Skeletal muscle satellite cell (primary cell): ENCODE measurements around the gene ADAMTS3.

Experiments used
- H3K27me3 ChIP-seq: 2 replicates; pipeline ENCODE4 v1.7.0; 2013; ENCODE audit warnings: low read length; ENCODE audit not compliant: control insufficient read depth, insufficient read depth
- H3K36me3 ChIP-seq: 2 replicates; pipeline ENCODE4 v1.7.0; 2013; ENCODE audit warnings: mild to moderate bottlenecking, control low read depth, low read length; ENCODE audit not compliant: insufficient read depth
- H3K4me1 ChIP-seq: 2 replicates; pipeline ENCODE4 v1.7.0; 2013; ENCODE audit warnings: low read length; ENCODE audit not compliant: control insufficient read depth, insufficient read depth
- H3K4me2 ChIP-seq: 2 replicates; pipeline ENCODE4 v1.7.0; 2013; ENCODE audit warnings: mild to moderate bottlenecking, low read length
- H3K4me3 ChIP-seq: 2 replicates; pipeline ENCODE4 v1.7.0; 2013; ENCODE audit warnings: low read length
- H3K9ac ChIP-seq: 2 replicates; pipeline ENCODE4 v1.7.0; 2013; ENCODE audit warnings: mild to moderate bottlenecking, low read depth, low read length, moderate library complexity
- H3K9me3 ChIP-seq: replicated peaks from 2 replicates; pipeline ENCODE4 v1.7.0; 2013; ENCODE audit warnings: mild to moderate bottlenecking, control low read depth, low read length

The ADAMTS3 gene

GRCh38 chr4:72507860-72508419 lies 61.1 kb downstream of the ADAMTS3 start:
- Histone ChIP-seq H3K4me2 (no peak overlapping the region), H3K36me3 (no peaks in the 10 kb centered on the region), H3K9me3 (no peaks in the 10 kb centered on the region), H3K4me1 (no peaks in the 10 kb centered on the region), H3K4me3 (no peak overlapping the region), H3K9ac (no peak overlapping the region), H3K27me3 (no peaks in the 10 kb centered on the region)

- H3K4me3 ChIP-seq: no peak overlapping the region
- H3K9me3 ChIP-seq: no peaks in the 10 kb centered on the region
- no peaks in the 10 kb centered on the region for H3K27me3 ChIP-seq
- no peaks in the 10 kb centered on the region for H3K36me3 ChIP-seq
- no peak overlapping the region for H3K4me2 ChIP-seq
- H3K4me1 ChIP-seq: no peaks in the 10 kb centered on the region
- H3K9ac ChIP-seq: no peak overlapping the region
Observed at GRCh38 chr4:72507167-72507566, 61.9 kb downstream of the ADAMTS3 start.

- H3K4me2 ChIP-seq: no peak overlapping the region
Observed at GRCh38 chr4:72505314-72505744, 63.7 kb downstream of the ADAMTS3 start.

GRCh38 chr4:72500214-72500613 lies 68.8 kb downstream of the ADAMTS3 start:
- H3K27me3 ChIP-seq: no peaks in the 10 kb centered on the region
- no peak overlapping the region for H3K9ac ChIP-seq
- H3K9me3 ChIP-seq: no peaks in the 10 kb centered on the region
- H3K4me1 ChIP-seq: no peaks in the 10 kb centered on the region
- no peaks in the 10 kb centered on the region for H3K36me3 ChIP-seq
- H3K4me2 ChIP-seq: no peak overlapping the region
- no peak overlapping the region for H3K4me3 ChIP-seq

More at GRCh38 chr4:72505314-72505744, 63.7 kb downstream of the ADAMTS3 start:
- Histone ChIP-seq H3K9me3 (no peaks in the 10 kb centered on the region), H3K9ac (no peak overlapping the region), H3K36me3 (no peaks in the 10 kb centered on the region), H3K4me3 (no peak overlapping the region), H3K27me3 (no peaks in the 10 kb centered on the region), H3K4me1 (no peaks in the 10 kb centered on the region)

GRCh38 chr4:72496119-72496518 lies 72.9 kb downstream of the ADAMTS3 start:
- Histone ChIP-seq H3K4me2 (no peak overlapping the region), H3K9me3 (no peaks in the 10 kb centered on the region), H3K27me3 (no peaks in the 10 kb centered on the region), H3K9ac (no peak overlapping the region), H3K36me3 (no peaks in the 10 kb centered on the region), H3K4me1 (no peaks in the 10 kb centered on the region), H3K4me3 (no peak overlapping the region)

GRCh38 chr4:72494156-72494555 lies 74.9 kb downstream of the ADAMTS3 start:
- Histone ChIP-seq H3K27me3 (no peaks in the 10 kb centered on the region), H3K9ac (no peak overlapping the region), H3K9me3 (no peaks in the 10 kb centered on the region), H3K4me2 (no peak overlapping the region), H3K4me3 (no peak overlapping the region), H3K4me1 (peaks cover 3% of the 10 kb centered on the region), H3K36me3 (no peaks in the 10 kb centered on the region)

GRCh38 chr4:72489267-72489666 lies 79.8 kb downstream of the ADAMTS3 start:
- Histone ChIP-seq H3K4me2 (no peak overlapping the region), H3K9ac (no peak overlapping the region), H3K27me3 (no peaks in the 10 kb centered on the region), H3K4me1 (peaks cover 8% of the 10 kb centered on the region), H3K4me3 (no peak overlapping the region), H3K36me3 (no peaks in the 10 kb centered on the region), H3K9me3 (no peaks in the 10 kb centered on the region)

GRCh38 chr4:72486991-72487390 lies 82.0 kb downstream of the ADAMTS3 start:
- H3K4me2 ChIP-seq: no peak overlapping the region
- no peaks in the 10 kb centered on the region for H3K9me3 ChIP-seq
- H3K9ac ChIP-seq: no peak overlapping the region
- no peaks in the 10 kb centered on the region for H3K27me3 ChIP-seq
- H3K4me3 ChIP-seq: no peak overlapping the region
- no peaks in the 10 kb centered on the region for H3K36me3 ChIP-seq
- H3K4me1 ChIP-seq: peaks cover 8% of the 10 kb centered on the region

GRCh38 chr4:72484981-72485380 lies 84.0 kb downstream of the ADAMTS3 start:
- no peak overlapping the region for H3K4me2 ChIP-seq
- no peak overlapping the region for H3K9ac ChIP-seq
- no peak overlapping the region for H3K4me3 ChIP-seq
- H3K9me3 ChIP-seq: no peaks in the 10 kb centered on the region
- no peaks in the 10 kb centered on the region for H3K36me3 ChIP-seq
- H3K4me1 ChIP-seq: peaks cover 8% of the 10 kb centered on the region
- H3K27me3 ChIP-seq: no peaks in the 10 kb centered on the region

- no peaks in the 10 kb centered on the region for H3K36me3 ChIP-seq
- H3K9me3 ChIP-seq: no peaks in the 10 kb centered on the region
- no peaks in the 10 kb centered on the region for H3K27me3 ChIP-seq
- H3K4me1 ChIP-seq: peaks cover 2% of the 10 kb centered on the region
- H3K4me2 ChIP-seq: no peak overlapping the region
- H3K4me3 ChIP-seq: no peak overlapping the region
- H3K9ac ChIP-seq: no peak overlapping the region
Observed at GRCh38 chr4:72473434-72473900, 95.6 kb downstream of the ADAMTS3 start.

- no peak overlapping the region for H3K4me2 ChIP-seq
- peaks cover 2% of the 10 kb centered on the region for H3K4me1 ChIP-seq
- no peaks in the 10 kb centered on the region for H3K9me3 ChIP-seq
- H3K27me3 ChIP-seq: no peaks in the 10 kb centered on the region
- H3K9ac ChIP-seq: no peak overlapping the region
- no peaks in the 10 kb centered on the region for H3K36me3 ChIP-seq
- H3K4me3 ChIP-seq: no peak overlapping the region
Observed at GRCh38 chr4:72471816-72472215, 97.2 kb downstream of the ADAMTS3 start.

GRCh38 chr4:72468904-72469502 lies 100.0 kb downstream of the ADAMTS3 start:
- Histone ChIP-seq H3K9ac (no peak overlapping the region), H3K4me2 (no peak overlapping the region), H3K4me1 (peaks cover 2% of the 10 kb centered on the region), H3K36me3 (no peaks in the 10 kb centered on the region), H3K4me3 (no peak overlapping the region), H3K9me3 (no peaks in the 10 kb centered on the region), H3K27me3 (no peaks in the 10 kb centered on the region)
